Neural progenitor cell (in vitro differentiated cells): ENCODE results near the gene KAZN. TPM values are rescaled to one million over a fixed set of nuclear protein-coding genes. Genes with fewer than 3 reads are reported as not detected.

Source experiments
- DNase-seq: peaks from one replicate; pipeline ENCODE4 v3.0.0-alpha.2; 2016; ENCODE audit warnings: low spot score
- H2AFZ ChIP-seq: fragments of 200-600 bp; sonication (generic); replicated peaks from 2 replicates; pipeline ENCODE4 v1.6.1; 2016; ENCODE audit warnings: antibody characterized with exemption
- H3F3A ChIP-seq: fragments of 200-600 bp; sonication (generic); 2 replicates; pipeline ENCODE4 v1.6.1; 2016; ENCODE audit warnings: antibody characterized with exemption, low read depth
- H3K27ac ChIP-seq: fragments of 200-600 bp; sonication (generic); 2 replicates; pipeline ENCODE4 v1.5.1; 2016; ENCODE audit warnings: mild to moderate bottlenecking
- H3K27me3 ChIP-seq: fragments of 200-600 bp; sonication (generic); 2 replicates; pipeline ENCODE4 v1.6.1; 2016; ENCODE audit warnings: mild to moderate bottlenecking, moderate library complexity
- H3K36me3 ChIP-seq: fragments of 200-600 bp; sonication (generic); 2 replicates; pipeline ENCODE4 v1.5.1; 2016
- H3K4me1 ChIP-seq: fragments of 200-600 bp; sonication (generic); 2 replicates; pipeline ENCODE4 v1.6.1; 2016; ENCODE audit warnings: mixed run types
- H3K4me2 ChIP-seq: fragments of 200-600 bp; sonication (generic); 2 replicates; pipeline ENCODE4 v1.6.1; 2016
- H3K4me3 ChIP-seq: fragments of 200-600 bp; sonication (generic); 2 replicates; pipeline ENCODE4 v1.5.1; 2016
- H3K79me2 ChIP-seq: fragments of 200-600 bp; sonication (generic); 2 replicates; pipeline ENCODE4 v1.6.1; 2016; ENCODE audit warnings: low read depth
- H3K9ac ChIP-seq: fragments of 200-600 bp; sonication (generic); 2 replicates; pipeline ENCODE4 v1.6.1; 2016
- H3K9me3 ChIP-seq: fragments of 200-600 bp; sonication (generic); 2 replicates; pipeline ENCODE4 v1.5.1; 2016; ENCODE audit warnings: low read depth
- H4K20me1 ChIP-seq: fragments of 200-600 bp; sonication (generic); 2 replicates; pipeline ENCODE4 v1.6.1; 2016; ENCODE audit warnings: low read depth
- H3K27ac Mint-ChIP-seq: 3 replicates; pipeline ENCODE4 v1.8.0; 2021; ENCODE audit warnings: mixed read lengths
- H3K27me3 Mint-ChIP-seq: 2 replicates; pipeline ENCODE4 v1.8.0; 2022; ENCODE audit warnings: low read depth, mild to moderate bottlenecking, inconsistent platforms, moderate library complexity, mixed read lengths; ENCODE audit not compliant: insufficient read depth
- H3K36me3 Mint-ChIP-seq: 3 replicates; pipeline ENCODE4 v1.8.0; 2021; ENCODE audit warnings: mixed read lengths
- H3K4me1 Mint-ChIP-seq: 3 replicates; pipeline ENCODE4 v1.8.0; 2021; ENCODE audit warnings: mixed read lengths
- H3K4me3 Mint-ChIP-seq: 3 replicates; pipeline ENCODE4 v1.8.0; 2021; ENCODE audit warnings: mild to moderate bottlenecking, moderate library complexity, mixed read lengths
- H3K9me3 Mint-ChIP-seq: 3 replicates; pipeline ENCODE4 v1.8.0; 2020; ENCODE audit warnings: mixed read lengths
- EZH2 ChIP-seq: fragments of 200-600 bp; sonication (generic); IDR thresholded peaks from 2 replicates; pipeline ENCODE4 v1.6.1; 2017; ENCODE audit warnings: antibody characterized with exemption, mild to moderate bottlenecking, moderate library complexity
- EZH2phosphoT487 ChIP-seq: fragments of 200-600 bp; sonication (generic); IDR thresholded peaks from 2 replicates; pipeline ENCODE4 v1.6.1; 2017; ENCODE audit warnings: antibody characterized with exemption
- total RNA-seq: library from RNA; depleted of rRNA; stranded (reverse); fragments of >200 nt; gene quantifications from 2 replicates; pipeline ENCODE4 v1.2.3, GENCODE V29; 2015; ENCODE audit warnings: low replicate concordance
- TF ChIP-seq, protein P1 (sequence below): fragments of 200-600 bp; sonication (generic); IDR thresholded peaks from 2 replicates; pipeline ENCODE4 v1.5.1; 2017; ENCODE audit warnings: antibody characterized with exemption, mild to moderate bottlenecking

The KAZN gene
- total RNA-seq, 1 donor from 2014 or later, result 6.1 TPM

DNA sequence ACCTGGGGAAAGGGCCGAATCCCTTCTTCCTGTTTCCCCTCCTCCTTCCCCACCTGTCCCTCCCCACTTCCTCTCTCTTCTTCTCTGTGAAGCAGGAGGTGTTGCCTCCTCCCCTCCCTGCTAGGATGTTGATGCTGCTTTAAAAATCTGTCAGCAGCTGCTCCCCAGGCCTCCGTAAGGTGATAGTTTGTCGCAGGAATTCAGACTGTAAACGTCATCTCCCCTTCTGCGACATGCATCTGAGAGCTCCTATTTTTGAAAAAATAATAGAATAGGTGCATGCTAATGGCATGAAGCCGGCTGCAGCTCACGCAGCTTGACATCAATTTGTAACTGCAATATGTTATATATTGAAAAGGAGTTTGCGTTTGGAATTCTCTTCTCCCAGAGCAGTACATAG lies 70.1 kb downstream of the KAZN start:
- Histone ChIP-seq H3F3A (no peaks in the 10 kb centered on the region), H3K9ac (no peak overlapping the region), H2AFZ (no peak overlapping the region), H3K36me3 (no peaks in the 10 kb centered on the region), H3K4me1 (peaks cover 26% of the 10 kb centered on the region), H3K27ac (no peak overlapping the region), H4K20me1 (peaks cover 7% of the 10 kb centered on the region), H3K4me3 (no peak overlapping the region), H3K4me2 (peak overlapping the region; percentile 2), H3K27me3 (no peaks in the 10 kb centered on the region), H3K79me2 (no peaks in the 10 kb centered on the region), H3K9me3 (no peaks in the 10 kb centered on the region)
- Mint-ChIP-seq H3K27ac (peak overlapping the region; percentile 64), H3K36me3 (peaks cover 6% of the 10 kb centered on the region), H3K9me3 (peaks cover 6% of the 10 kb centered on the region), H3K4me1 (peaks cover 54% of the 10 kb centered on the region), H3K4me3 (no peak overlapping the region), H3K27me3 (no peaks in the 10 kb centered on the region)
- DNase-seq, result no peak
- TF ChIP-seq EZH2, result no peak
- TF ChIP-seq EZH2phosphoT487, result no peak
- TF ChIP-seq, protein P1, sequence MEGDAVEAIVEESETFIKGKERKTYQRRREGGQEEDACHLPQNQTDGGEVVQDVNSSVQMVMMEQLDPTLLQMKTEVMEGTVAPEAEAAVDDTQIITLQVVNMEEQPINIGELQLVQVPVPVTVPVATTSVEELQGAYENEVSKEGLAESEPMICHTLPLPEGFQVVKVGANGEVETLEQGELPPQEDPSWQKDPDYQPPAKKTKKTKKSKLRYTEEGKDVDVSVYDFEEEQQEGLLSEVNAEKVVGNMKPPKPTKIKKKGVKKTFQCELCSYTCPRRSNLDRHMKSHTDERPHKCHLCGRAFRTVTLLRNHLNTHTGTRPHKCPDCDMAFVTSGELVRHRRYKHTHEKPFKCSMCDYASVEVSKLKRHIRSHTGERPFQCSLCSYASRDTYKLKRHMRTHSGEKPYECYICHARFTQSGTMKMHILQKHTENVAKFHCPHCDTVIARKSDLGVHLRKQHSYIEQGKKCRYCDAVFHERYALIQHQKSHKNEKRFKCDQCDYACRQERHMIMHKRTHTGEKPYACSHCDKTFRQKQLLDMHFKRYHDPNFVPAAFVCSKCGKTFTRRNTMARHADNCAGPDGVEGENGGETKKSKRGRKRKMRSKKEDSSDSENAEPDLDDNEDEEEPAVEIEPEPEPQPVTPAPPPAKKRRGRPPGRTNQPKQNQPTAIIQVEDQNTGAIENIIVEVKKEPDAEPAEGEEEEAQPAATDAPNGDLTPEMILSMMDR, result no peak

DNA sequence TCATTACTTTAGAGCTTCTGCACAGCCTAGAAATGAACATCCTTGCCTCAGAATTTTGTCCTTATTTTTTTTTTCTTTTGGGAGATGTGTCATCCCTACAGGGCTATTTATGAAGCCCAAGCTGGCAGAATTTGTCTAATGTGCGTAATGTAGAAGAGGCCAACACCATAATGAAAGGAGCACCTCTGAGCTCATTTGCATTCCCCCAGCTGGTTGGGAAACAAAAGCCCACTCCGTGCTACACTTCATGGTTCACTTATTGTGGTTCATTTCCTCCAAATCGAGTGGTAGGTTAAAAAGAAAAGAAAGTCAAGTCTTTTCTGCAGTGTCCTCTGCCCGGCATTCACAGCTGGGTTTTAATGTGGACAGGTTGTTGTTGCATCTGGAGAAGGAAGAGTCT lies 73.5 kb downstream of the KAZN start:
- Histone ChIP-seq H3K27me3 (no peaks in the 10 kb centered on the region), H4K20me1 (peaks cover 7% of the 10 kb centered on the region), H3F3A (no peaks in the 10 kb centered on the region), H3K36me3 (no peaks in the 10 kb centered on the region), H3K27ac (no peak overlapping the region), H3K4me2 (no peak overlapping the region), H3K79me2 (no peaks in the 10 kb centered on the region), H3K4me3 (no peak overlapping the region), H3K9ac (no peak overlapping the region), H3K4me1 (peaks cover 26% of the 10 kb centered on the region), H2AFZ (no peak overlapping the region), H3K9me3 (peaks cover 5% of the 10 kb centered on the region)
- no peak for TF ChIP-seq EZH2phosphoT487
- no peak for TF ChIP-seq EZH2
- TF ChIP-seq, protein P1, result no peak
- no peak for DNase-seq
- Mint-ChIP-seq H3K4me1 (peaks cover 51% of the 10 kb centered on the region), H3K4me3 (no peak overlapping the region), H3K36me3 (peaks cover 23% of the 10 kb centered on the region), H3K27me3 (no peaks in the 10 kb centered on the region), H3K9me3 (peaks cover 24% of the 10 kb centered on the region), H3K27ac (peak overlapping the region; percentile 61)

DNA sequence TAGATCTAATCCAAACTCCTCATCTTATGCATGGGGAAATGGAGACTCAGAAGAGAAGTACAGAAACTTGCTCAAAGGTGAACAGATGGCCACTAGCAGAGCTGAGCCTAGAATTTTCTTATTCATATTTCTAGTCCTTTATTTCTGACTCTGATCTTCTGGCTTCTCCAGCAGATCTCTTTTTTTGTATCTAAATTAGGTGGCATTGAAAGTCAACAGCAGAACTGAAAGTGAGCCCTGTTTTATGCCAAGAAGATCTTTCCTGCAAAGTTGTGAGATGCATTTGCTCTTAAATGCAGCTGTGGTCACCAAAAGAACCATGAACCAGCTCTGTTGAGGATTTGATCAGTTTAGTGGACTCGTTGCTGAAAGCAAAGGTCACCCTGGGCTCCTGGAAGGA lies 75.5 kb downstream of the KAZN start:
- Histone ChIP-seq H3K9ac (no peak overlapping the region), H2AFZ (no peak overlapping the region), H3K36me3 (no peaks in the 10 kb centered on the region), H3K4me3 (no peak overlapping the region), H3K9me3 (peaks cover 5% of the 10 kb centered on the region), H3K4me1 (peaks cover 24% of the 10 kb centered on the region), H3K27ac (no peak overlapping the region), H3K27me3 (no peaks in the 10 kb centered on the region), H4K20me1 (peaks cover 7% of the 10 kb centered on the region), H3K79me2 (no peaks in the 10 kb centered on the region), H3K4me2 (no peak overlapping the region), H3F3A (no peaks in the 10 kb centered on the region)
- H3K4me1 Mint-ChIP-seq, result peaks cover 34% of the 10 kb centered on the region
- TF ChIP-seq, protein P1, result no peak
- TF ChIP-seq EZH2, result no peak
- no peak for TF ChIP-seq EZH2phosphoT487
- H3K36me3 Mint-ChIP-seq, result peaks cover 23% of the 10 kb centered on the region
- peaks cover 24% of the 10 kb centered on the region for H3K9me3 Mint-ChIP-seq
- no peak overlapping the region for H3K4me3 Mint-ChIP-seq
- no peak for DNase-seq
- H3K27me3 Mint-ChIP-seq, result no peaks in the 10 kb centered on the region
- no peak overlapping the region for H3K27ac Mint-ChIP-seq
